HK-2 (cell line): ENCODE data around the gene STPG4.

ENCODE experiments used
- DNase-seq: peaks from one replicate; pipeline ENCODE4 v3.0.0-alpha.2; 2018; ENCODE audit not compliant: unreplicated experiment

Gene STPG4

DNA sequence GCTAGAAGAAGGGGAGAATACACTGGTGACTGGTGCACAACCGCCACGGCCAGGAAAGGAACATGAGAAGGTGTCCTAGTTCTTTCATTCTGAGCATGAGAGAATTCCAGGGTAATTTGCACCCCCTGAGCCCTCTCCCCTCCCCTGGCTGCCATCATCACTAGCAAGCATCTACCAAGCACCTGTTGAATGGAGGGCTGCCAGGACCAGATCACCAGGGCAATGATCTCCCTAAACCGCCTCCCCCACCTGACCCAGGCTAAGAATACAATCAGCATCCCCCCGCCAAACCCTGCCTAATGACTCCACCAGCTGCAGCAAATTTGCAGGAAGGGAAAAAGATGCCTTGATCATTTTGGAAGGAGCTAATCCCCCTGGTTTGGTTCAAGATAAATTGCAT, 100.2 kb downstream of the STPG4 start:
- no peak for DNase-seq

DNA sequence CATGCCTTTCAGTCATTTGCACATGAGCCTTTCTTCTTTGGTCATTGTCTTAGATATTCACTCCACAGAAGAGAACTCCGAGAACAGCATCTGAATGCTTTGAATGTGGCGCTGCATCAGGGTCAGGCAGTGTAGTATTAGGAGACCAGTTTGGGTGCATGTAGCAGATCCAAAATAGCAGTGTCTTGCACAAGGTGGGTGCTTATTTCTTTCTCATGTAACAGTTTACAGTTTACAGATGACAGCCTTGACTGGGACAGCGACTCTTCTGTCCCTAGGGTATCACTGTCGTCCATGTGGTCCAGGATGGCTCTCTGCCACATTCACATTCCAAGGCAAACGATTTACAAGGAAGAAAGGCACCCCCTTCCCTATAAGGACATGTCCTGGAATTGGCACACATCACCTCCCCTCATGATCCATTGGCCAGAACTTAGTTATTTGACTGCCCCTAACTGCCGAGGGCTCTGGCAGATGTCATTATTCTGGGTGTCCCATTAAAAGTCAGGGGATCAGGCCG, 101.0 kb downstream of the STPG4 start:
- no peak for DNase-seq

DNA sequence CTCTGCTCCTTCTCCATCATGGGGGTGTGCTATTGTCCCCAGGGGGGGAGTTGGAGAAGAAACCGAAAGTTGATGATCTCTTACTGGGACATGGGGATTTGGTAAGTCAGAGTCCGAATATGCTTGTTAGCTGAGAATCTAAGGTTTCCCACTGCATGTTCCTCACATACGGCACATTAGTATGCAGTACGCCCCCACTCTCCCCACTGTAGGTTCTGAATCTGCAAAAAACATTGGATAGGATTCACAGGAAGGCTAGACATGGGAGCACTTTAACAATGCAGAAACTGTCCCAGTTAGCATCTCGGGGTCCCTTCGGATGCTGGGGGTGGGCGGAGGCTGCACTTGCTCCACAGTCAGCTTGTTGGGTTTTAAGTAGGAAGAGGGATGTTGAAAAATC, 102.3 kb downstream of the STPG4 start:
- no peak for DNase-seq

DNA sequence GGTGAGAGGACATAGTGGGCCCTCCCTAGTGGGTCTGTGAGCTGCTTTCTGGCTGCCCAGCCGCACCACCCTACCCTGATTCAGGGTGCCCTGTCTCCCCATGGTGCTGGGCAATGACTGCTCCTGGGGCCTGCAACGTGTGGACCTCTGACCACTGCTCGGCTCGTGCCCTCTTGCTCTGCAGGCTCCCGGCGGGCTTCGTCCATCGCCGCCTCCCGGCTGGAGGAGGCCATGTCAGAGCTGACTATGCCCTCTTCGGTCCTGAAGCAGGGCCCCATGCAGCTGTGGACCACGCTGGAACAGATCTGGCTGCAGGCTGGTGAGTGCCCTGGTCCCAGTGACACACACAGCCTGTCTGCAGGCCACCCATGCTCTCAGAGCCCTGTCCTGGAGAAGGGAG, 103.5 kb downstream of the STPG4 start:
- DNase-seq, result no peak

DNA sequence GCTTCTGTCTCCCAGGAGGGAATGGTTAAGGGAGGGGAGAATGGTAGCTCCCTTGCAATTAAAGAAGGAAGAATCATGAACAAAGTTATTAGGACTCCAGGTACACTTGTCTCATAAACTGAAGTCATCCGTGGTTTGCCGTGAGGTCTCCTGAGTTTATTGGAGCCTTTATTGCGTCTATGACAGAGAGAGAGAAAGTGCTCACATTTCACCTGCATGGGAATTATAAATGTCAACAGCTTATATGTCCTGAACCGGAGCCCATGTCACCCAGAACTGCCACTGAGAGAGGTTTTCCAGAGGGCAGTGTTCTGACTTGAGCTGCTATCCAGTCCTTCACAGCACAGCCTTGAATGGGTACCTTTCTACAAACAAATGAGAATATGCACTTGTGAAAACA, 104.3 kb downstream of the STPG4 start:
- DNase-seq, result no peak

DNA sequence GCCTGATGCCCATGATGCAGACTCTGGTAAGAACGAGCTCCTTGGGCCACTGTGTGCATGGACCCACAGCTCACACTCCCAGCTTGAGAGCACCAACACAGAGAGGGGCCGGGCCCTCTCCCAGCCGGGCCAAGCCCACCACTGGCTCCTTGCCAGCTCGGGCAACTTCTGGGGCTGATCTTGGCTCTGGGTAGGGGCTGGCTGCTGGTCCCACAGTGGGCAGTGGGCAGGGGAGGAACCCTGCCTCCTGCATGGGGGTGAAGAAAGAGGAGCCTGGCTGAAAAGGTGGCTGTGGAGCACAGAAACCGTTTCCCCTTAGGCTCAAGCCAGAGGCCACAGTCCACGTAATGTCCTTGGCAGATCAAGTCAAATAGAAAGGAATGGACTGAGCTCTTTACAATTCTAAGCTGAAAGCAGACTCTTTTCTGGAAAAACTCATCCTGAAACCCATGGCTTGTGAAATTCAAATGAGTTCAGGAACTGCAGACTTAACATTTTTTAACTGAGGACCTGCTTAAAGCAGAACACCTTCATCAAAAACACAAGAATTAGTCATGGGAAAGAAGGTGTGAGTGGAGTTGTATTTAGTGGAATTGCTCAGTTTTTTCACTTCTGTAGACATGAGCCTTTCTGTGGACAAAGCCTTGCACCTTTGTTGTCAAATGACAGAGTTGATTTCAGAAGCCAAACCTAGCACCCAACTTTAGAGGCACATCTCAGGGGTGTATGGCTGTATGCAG, 104.9 kb downstream of the STPG4 start:
- DNase-seq, result no peak

DNA sequence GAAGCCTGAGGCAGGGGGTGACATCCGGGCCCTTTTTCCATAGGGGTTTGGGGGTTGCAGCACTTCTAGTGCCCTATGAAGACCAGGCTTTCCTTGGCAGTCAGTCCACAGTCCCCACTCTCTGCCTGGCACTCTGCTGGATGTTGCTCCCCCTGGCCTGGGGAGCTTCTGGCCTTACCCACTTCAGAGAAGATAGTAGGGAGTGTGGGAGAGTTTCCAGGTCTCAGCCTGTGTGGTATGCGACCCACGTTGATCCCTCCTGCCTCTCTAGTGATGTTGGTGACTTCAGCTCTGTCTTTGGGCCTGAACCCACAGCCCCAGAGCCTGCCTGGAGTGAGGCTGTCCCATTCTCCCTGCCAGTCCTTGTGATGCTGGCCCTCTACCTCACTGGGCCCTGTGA, 105.6 kb downstream of the STPG4 start:
- no peak for DNase-seq

DNA sequence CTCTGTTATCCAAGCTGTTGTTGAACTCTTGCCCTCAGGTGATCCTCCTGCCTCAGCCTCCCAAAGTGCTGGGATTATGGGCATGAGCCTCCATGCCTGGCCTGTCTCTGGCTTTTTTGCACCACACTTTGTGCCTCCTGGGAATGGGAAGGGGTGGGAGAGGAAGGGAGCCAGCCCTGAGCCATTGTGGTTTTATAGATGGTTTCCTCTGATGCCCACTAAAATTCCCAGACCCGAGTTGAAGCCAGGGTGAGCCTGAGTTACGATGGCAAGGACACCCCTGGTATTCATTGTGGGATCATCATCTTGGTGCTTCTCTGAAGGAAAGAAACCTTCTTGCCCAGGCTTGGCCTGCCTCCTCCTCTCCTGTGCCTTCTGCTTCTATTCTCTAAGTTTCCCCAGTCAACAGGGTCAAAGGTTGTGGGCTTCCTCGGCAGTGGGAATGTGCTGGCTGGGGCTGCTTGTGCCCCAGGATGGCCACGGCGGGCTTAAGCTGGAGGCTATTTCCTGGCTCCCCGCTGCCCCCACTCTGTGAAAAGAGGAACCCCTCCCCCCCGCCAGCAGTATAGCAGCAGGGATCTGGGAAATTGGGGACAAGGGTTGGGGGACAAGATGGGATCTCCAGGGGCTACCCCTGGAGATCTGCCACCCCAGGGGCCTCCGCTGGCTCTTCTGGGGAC, 106.2 kb downstream of the STPG4 start:
- DNase-seq, result no peak

DNA sequence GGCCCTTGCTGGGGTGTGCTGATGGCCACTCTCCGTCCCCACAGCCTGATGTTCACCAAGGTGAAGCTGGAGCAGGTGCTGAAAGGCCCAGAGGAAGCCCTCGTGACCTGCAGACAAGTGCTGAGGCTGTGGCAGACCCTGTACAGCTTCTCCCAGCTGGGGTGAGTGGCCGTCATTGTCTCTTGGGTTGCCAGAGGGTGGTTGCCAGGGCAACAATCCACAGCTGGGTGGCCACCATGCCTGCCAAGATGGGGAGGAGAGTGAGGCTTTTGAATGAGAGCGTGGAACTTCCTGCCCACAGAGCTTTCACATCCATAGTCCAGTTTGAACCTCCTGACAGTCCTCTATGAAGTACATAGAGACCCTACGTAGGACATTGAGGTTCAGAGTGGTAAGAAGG, 108.8 kb downstream of the STPG4 start:
- no peak for DNase-seq

DNA sequence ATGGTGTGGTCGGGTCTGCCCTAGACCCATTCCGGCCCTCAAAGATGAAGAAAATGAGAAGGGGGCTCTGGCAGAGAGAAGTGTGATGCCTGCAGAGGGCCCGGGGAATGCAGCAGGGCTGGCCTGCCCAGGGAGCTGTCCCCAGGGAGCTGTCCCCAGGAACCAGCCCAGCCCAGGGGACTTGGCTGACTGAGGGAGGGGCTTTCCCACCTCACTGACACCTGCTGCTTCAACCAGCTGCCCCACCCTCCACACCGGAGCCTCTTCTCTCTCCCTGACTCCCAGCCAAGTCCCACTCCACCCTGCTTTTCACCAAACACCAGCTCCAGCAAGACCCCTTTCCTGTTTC, 111.2 kb downstream of the STPG4 start:
- no peak for DNase-seq

DNA sequence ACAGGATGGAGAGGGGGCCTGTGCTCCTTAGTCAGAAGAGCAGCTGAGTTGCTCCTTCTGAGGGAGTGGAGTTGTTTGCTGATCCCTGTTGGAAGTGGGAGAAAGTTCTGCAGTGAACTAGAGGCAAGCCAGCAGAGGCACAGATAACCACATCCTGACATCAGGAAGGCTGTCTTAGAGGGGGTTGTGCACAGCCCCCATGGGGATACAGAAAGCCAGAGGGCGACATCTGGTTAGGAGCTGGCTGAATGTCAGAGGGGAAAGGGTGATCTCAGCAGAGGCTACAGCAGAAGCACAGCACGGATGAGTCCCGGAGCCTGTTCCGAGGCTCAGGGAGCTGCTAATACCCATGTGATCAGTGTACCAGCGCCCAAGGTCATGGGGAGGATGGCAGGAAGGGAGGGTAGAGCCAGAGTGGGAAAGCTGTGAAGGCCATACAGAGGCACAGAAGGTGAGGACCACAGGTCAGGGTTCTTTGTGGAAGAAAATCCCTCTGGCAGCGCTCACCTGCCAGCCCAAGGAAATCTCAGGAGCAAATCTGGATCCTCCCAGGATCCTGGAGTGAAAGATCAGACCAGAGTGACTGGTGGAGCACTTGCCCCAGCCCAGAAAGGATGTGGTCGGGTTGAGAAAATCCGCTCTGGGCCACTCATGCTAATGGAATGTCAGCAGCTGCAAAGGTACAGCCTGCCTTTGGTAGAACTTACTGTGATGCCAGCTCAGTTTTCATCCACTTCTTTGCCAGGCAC, 111.8 kb downstream of the STPG4 start:
- peak; percentile 87 for DNase-seq

DNA sequence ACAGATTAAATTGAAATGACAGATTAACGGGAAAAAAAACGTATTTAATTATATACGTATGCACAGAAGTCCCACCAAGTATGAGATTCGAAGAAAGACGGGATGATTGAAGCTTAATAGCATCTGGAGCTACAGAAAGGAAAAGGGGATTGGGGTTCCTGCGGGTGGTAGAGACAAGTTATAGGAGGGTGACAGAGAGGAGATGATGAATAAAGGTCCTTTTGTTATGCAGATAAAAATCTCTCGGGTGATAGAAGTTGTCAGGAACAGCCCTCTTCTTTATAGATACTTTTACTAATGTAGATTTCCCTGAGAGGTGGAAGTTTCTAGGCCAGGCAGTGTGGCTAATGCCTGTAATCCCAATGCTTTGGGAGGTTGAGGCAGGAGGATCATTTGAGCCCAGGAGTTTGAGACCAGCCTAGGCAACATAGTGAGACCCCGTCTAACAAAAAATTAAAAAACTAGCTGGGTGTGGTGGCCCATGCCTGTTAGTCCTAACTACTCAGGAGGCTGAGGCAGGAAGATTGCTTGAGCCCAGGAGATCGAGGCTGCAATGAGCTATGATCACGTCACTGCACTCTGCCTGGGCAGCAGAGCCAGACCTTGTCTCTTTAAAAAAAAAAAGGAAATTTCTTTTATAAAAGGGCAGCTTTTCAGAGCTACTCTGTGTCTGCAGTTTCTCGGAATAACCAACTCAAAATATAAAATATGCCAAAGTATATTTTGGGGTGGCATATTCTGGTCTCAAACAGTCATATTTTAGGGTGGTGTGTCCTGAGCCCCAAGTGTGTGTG, 113.0 kb downstream of the STPG4 start:
- DNase-seq, result no peak

DNA sequence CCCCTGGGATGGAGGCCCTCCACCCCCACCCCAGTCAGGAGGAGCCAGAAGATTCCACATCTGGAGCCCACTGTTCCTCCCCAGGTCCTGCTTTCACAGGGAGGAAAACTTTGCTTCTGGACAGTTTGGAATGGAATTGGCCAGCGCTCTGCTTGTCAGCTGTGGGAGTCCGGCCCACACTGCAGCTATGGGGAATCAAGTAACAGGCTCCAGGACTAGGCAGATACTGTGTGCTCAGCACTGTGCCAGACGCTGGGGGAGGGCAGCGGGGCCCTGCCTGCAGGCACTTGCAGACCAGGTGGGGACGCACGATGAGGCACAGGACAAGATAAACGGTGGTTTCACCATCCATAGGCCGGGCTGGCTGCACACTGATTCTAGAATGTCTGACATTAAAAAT, 114.0 kb downstream of the STPG4 start:
- no peak for DNase-seq

DNA sequence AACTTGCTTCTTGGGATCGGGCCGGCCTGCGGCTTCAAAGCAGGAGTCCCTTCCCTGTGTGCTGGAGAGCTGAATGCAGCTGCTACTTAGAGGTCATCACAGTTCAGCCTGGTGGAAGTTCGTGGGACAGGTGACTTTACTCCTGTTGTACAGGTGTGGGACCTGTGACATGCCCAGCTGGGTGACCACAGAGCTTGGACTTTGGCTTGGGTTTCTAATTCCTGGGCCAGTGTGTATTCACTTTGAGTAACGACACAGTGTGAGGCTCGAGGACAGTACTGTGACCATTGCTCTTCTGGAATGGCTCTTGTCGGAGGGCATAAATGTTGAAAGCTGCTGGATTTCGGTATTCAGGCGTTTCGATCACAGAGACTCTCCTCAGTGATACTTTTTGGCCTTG, 114.5 kb downstream of the STPG4 start:
- no peak for DNase-seq

DNA sequence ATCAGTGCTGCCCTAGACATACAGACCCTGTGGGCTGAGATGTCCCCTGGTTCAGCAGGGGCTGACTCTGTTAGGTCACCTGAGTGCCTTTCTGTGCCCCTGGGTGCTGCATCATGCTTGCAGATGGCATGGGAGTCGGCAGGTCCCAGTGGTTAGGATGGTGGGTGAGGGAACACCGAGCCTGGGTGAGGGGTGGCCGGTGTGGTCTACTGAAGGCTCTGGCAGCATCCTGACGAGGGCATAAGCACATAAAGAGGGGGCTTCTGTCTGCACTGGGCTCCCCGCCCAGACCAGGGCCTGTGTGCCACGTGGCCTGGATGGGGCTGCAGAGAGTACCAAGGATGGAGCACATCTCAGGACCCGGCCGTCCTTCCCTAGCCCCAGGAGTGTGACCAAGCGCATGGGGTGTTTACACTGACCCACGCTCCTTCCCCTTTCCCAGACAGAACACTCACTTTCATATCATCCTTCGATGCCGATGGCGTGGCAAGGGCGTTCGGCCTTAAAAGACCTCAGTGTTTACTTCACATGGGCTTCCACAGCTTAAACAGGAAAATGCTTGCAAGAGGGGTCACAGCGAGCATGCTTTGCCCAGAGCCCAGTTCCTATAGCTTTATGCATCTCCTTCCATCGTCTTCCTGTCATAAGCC, 115.1 kb downstream of the STPG4 start:
- DNase-seq, result no peak

DNA sequence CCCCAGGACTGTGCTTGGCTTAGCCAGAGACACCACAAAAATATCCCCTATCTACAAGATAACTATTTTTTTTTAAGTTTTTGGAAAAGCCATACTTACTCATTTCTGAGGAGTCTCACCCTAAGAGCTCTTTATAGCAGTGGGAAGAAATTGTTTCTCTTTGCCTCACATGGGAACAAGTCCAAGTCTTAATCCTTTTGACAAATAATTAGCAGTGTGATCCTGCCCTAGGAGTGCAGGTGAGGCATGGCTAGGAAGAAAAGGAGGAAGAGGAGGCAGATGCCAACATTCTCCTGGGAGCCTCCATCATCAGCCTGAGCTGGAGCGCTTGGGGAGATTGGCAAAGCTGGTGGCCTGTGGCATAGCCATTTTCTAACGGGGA, 115.6 kb downstream of the STPG4 start:
- DNase-seq, result no peak

DNA sequence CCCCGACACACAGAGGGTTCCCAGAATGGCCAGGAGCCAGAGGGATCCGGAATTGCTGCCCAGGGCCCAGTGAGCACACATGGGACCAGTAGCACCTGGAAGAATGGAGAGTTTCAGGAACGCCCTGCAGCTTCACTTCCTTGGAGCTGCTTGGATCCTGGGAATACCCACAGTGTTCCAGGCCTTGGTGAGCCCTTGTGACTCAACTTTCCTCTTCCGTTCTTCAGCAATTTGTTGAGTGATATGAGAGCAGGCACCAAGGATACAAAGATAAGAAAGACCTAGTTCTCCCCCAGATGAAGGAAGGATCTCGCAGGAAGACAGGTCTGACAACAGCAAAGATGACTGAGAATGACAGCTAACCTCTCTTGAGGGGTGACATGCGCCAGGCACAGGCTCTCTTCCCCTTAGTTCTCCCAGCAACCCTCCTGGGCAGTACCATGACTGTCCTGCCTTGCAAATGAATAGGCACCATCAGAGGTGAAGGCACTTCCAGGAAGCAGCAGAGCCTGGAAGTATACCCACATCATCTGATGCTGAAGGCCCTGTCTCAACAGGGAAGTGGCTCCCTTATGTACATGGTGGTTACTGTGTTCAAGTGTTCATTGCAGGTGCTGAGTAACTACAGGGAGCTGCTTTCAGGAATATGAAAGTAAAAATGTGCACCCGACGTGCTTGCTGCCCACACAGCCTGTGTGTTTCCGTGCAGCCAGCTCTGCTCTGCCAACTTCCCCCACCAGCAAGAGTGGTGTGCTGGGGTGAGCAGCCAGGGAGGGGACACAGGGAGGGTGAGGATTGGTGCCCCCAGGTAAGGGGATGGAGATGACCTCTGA, 116.2 kb downstream of the STPG4 start:
- no peak for DNase-seq

DNA sequence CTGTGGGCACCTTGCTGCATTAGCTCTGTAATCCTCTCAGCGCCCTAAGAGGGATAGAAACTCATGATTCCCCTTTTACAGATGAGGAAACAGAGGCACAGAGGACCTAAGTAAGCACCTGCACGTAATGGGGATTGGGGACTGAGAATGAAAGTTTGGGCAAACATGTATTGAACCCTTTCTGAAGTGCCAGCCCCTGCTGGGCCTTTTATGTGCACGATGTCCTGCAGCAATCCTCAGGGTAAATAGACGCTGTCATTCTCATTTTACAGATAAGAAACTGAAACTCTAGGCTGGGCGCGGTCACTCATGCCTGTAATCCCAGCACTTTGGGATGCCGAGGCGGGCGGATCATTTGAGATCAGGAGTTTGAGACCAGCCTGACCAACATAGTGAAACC, 117.4 kb downstream of the STPG4 start:
- no peak for DNase-seq
